Osteoblast (primary cell): ENCODE results near the gene TGFBR2. TPM values are rescaled to one million over a fixed set of nuclear protein-coding genes. Genes with fewer than 3 reads are reported as not detected.

Experiments
- DNase-seq: peaks from one replicate; pipeline ENCODE4 v3.0.0; 2011; ENCODE audit warnings: low spot score, mixed read lengths; ENCODE audit not compliant: insufficient read length; ENCODE audit errors: missing footprints
- H2AFZ ChIP-seq: 2 replicates; pipeline ENCODE4 v1.6.0; 2011; ENCODE audit warnings: mild to moderate bottlenecking, low read length
- H3K27ac ChIP-seq: 2 replicates; pipeline ENCODE4 v1.5.1; 2011; ENCODE audit warnings: mild to moderate bottlenecking, low read depth, low read length, moderate library complexity
- H3K27me3 ChIP-seq: 2 replicates; pipeline ENCODE4 v1.6.0; 2012; ENCODE audit warnings: mild to moderate bottlenecking, control low read depth, inconsistent platforms, low read length, moderate library complexity; ENCODE audit not compliant: insufficient read depth
- H3K36me3 ChIP-seq: 2 replicates; pipeline ENCODE4 v1.5.1; 2011; ENCODE audit warnings: mild to moderate bottlenecking, low read length, control low read depth, moderate library complexity; ENCODE audit not compliant: insufficient read depth
- H3K4me1 ChIP-seq: 2 replicates; pipeline ENCODE4 v1.5.1; 2011; ENCODE audit warnings: mild to moderate bottlenecking, low read length, control low read depth, moderate library complexity; ENCODE audit not compliant: insufficient read depth
- H3K4me2 ChIP-seq: 2 replicates; pipeline ENCODE4 v1.6.0; 2011; ENCODE audit warnings: mild to moderate bottlenecking, low read length; ENCODE audit not compliant: insufficient read depth
- H3K4me3 ChIP-seq: fragments of 200-600 bp; sonication (generic); 3 replicates; pipeline ENCODE4 v1.5.1; 2012; ENCODE audit warnings: mild to moderate bottlenecking, low read length, inconsistent platforms; ENCODE audit not compliant: insufficient read depth
- H3K79me2 ChIP-seq: 2 replicates; pipeline ENCODE4 v1.6.0; 2012; ENCODE audit warnings: mild to moderate bottlenecking, low read length, control low read depth, inconsistent platforms; ENCODE audit not compliant: insufficient read depth
- H3K9me3 ChIP-seq: 2 replicates; pipeline ENCODE4 v1.5.1; 2011; ENCODE audit warnings: low read depth, low read length, control low read depth
- H4K20me1 ChIP-seq: 2 replicates; pipeline ENCODE4 v1.6.0; 2012; ENCODE audit warnings: mild to moderate bottlenecking, low read length, control low read depth; ENCODE audit not compliant: insufficient read depth
- total RNA-seq: library from RNA; depleted of rRNA; stranded (reverse); fragments of >200 nt; gene quantifications from 2 replicates; pipeline ENCODE4 v1.2.3, GENCODE V29; 2012
- TF ChIP-seq, protein P1 (sequence below): IDR thresholded peaks from 2 replicates; pipeline ENCODE4 v1.5.1; 2011; ENCODE audit warnings: mild to moderate bottlenecking, low read depth, low read length, moderate library complexity; ENCODE audit errors: extremely low read depth

The TGFBR2 gene
- total RNA-seq, 1 donor, result 118 TPM

DNA sequence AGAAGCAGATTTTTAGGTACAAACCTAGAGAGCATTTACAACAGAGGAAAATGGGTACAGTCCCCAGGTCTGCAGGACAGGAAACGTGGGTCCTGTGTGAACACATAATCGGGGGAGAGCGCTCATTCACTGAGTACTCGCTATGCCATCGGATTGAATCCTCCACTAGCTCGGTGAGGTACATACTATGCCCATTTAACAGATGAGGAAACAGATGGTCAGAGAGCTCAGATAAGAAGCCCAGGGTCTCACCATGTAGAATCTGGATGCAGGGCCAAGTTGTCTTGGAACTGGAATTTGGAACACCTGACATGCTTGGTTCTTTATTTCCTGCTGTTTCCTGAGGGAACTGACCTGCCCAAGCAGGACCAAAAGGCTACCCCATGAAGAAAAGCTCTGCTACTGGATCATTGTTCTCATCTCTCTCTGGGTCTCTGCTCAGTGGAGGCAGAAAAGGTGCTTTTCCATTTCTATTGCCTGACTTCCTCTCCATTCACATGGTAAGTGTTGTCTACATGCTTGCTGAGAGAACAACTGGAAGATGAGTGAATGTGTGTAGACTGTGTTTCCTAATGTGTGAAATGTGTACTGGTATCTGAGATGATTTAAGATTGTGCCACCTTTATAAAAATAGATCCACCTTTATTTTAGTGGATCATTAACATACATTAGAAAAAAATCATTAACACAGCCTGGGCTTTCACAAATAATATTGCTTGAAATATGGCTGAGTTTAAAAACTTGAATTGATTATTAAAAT is 89.1 kb downstream of the TGFBR2 start:
- Histone ChIP-seq H3K27ac (no peak overlapping the region), H3K79me2 (no peaks in the 10 kb centered on the region), H3K4me2 (no peak overlapping the region), H4K20me1 (no peaks in the 10 kb centered on the region), H2AFZ (no peak overlapping the region), H3K36me3 (peaks cover 53% of the 10 kb centered on the region), H3K9me3 (no peaks in the 10 kb centered on the region), H3K4me3 (no peak overlapping the region), H3K27me3 (no peaks in the 10 kb centered on the region), H3K4me1 (peaks cover under 1% of the 10 kb centered on the region)
- TF ChIP-seq, protein P1, sequence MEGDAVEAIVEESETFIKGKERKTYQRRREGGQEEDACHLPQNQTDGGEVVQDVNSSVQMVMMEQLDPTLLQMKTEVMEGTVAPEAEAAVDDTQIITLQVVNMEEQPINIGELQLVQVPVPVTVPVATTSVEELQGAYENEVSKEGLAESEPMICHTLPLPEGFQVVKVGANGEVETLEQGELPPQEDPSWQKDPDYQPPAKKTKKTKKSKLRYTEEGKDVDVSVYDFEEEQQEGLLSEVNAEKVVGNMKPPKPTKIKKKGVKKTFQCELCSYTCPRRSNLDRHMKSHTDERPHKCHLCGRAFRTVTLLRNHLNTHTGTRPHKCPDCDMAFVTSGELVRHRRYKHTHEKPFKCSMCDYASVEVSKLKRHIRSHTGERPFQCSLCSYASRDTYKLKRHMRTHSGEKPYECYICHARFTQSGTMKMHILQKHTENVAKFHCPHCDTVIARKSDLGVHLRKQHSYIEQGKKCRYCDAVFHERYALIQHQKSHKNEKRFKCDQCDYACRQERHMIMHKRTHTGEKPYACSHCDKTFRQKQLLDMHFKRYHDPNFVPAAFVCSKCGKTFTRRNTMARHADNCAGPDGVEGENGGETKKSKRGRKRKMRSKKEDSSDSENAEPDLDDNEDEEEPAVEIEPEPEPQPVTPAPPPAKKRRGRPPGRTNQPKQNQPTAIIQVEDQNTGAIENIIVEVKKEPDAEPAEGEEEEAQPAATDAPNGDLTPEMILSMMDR, result no peak
- DNase-seq, result no peak

DNA sequence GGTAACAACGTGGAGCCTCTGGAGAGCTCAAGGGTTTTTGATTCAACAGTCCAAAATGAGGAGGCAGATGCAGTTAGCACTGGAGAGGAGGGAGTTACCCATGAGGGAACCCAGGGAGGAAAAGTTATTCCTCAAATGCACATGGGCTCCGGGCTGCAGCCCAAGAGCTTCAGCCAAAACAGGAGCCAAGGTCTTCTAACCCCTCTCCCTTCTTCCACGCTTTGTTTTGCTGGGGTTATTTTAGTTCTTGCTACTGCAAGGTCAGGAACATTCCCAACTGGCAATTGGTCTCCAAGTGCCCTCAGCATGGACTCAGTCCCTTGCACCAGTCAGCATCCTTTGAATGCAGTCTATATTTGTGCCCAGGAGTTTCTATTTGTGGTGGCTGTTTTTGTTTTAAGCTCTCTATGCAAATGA is 90.0 kb downstream of the TGFBR2 start:
- Histone ChIP-seq H3K4me2 (no peak overlapping the region), H3K79me2 (no peaks in the 10 kb centered on the region), H3K36me3 (peaks cover 44% of the 10 kb centered on the region), H3K4me3 (no peak overlapping the region), H4K20me1 (no peaks in the 10 kb centered on the region), H3K4me1 (no peaks in the 10 kb centered on the region), H2AFZ (no peak overlapping the region), H3K9me3 (no peaks in the 10 kb centered on the region), H3K27me3 (no peaks in the 10 kb centered on the region), H3K27ac (no peak overlapping the region)
- TF ChIP-seq, protein P1, result no peak
- DNase-seq, result no peak

DNA sequence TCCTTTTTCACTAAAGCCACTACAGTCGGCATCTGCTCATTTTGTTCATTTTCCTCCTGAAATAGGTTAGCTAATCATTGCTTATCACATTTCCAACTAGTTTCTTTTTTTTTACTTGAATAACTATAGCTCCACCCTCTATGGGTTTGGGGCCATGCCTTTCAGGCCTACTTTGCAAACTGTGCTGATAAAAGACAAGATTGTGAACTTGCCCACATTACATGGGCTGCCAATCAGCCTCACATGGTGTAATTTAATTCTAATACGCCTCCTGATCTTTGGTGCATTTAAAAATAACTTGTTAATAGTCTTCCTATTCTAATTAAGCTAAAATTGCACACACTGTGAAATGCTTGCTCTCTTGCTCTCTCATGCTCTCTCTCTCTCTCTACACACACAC is 90.5 kb downstream of the TGFBR2 start:
- no peak overlapping the region for H3K4me2 ChIP-seq
- TF ChIP-seq, protein P1, result no peak
- no peak overlapping the region for H2AFZ ChIP-seq
- H3K79me2 ChIP-seq, result no peaks in the 10 kb centered on the region
- H3K36me3 ChIP-seq, result peaks cover 40% of the 10 kb centered on the region
- DNase-seq, result no peak
- no peaks in the 10 kb centered on the region for H3K27me3 ChIP-seq
- H3K4me3 ChIP-seq, result no peak overlapping the region
- H3K9me3 ChIP-seq, result no peaks in the 10 kb centered on the region
- H3K4me1 ChIP-seq, result no peaks in the 10 kb centered on the region
- no peaks in the 10 kb centered on the region for H4K20me1 ChIP-seq
- no peak overlapping the region for H3K27ac ChIP-seq

DNA sequence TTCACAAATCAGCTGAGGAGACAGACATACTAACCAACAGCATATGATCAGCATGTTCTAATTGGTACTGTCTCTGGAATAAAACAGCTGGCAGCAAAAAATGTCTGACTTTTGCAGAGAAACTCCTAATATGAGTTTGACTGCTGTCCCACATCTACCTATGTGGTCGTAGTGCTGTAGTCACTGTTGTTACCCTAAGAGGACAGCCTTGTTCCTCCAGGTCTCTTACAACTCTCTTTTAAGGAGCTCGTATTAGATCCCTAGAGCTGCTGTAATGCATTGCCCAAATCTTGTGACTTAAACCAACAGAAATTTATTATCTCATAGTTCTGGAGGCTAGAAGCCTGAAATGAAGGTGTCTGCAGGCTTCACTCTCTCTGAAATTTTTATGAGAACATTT is 92.1 kb downstream of the TGFBR2 start:
- no peaks in the 10 kb centered on the region for H3K9me3 ChIP-seq
- no peak overlapping the region for H3K4me2 ChIP-seq
- DNase-seq, result no peak
- no peaks in the 10 kb centered on the region for H3K79me2 ChIP-seq
- no peak overlapping the region for H3K27ac ChIP-seq
- H3K36me3 ChIP-seq, result peaks cover 25% of the 10 kb centered on the region
- no peaks in the 10 kb centered on the region for H4K20me1 ChIP-seq
- no peaks in the 10 kb centered on the region for H3K4me1 ChIP-seq
- H2AFZ ChIP-seq, result no peak overlapping the region
- H3K27me3 ChIP-seq, result no peaks in the 10 kb centered on the region
- TF ChIP-seq, protein P1, result no peak
- H3K4me3 ChIP-seq, result no peak overlapping the region
